OCI-LY3 (cell line): ENCODE results near the gene LGMN.

ENCODE experiments used
- EZH2phosphoT487 ChIP-seq: fragments of 200-600 bp; shearing (Covaris generic); IDR thresholded peaks from 2 replicates; pipeline ENCODE4 v1.6.1; 2018; ENCODE audit warnings: antibody characterized with exemption, mixed run types, low read depth
- TF ChIP-seq, protein P1 (sequence below): fragments of 200-600, 300-600 bp; sonication (generic); IDR thresholded peaks from 2 replicates; pipeline ENCODE4 v1.5.1; 2014; ENCODE audit warnings: antibody characterized with exemption, low read length, low read depth

DNA sequence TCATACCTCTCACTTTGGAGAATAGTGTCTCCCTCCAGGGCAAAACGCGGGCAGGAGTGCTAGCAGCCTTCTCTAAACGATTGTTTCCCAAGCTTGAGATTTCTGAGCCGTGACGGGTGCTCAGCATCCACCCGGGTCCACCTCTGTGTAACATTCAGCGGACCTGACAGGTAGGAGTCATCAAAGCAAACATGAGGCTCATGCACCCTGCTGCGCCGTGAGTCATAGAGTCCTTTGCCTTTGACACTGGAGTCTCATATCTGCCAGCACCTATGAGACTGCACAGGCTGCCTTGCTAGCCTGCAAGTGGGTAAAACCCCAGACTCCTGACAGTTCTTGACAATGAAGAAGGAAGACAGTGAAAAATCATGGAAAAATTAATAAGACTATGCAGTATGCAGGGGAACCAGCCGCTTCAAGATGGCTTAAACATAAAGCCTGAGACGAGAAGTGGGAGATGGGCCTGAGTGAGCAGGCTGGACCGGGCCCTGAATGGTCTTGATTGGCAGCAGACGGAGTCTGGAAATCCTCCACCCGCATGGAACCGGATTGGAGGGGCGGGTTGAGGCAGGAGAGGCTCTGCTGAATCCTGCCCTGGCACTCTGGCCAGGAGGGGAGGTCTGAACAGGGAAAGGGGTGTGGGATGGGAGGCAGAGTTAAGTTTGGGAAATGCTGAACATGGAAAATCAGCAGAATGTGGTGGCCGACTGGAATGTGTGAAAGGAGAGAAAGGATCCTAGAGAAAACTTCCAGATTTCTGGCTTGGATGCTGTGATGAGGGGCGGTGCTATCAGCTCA is 54.2 kb downstream of the LGMN start:
- TF ChIP-seq, protein P1, sequence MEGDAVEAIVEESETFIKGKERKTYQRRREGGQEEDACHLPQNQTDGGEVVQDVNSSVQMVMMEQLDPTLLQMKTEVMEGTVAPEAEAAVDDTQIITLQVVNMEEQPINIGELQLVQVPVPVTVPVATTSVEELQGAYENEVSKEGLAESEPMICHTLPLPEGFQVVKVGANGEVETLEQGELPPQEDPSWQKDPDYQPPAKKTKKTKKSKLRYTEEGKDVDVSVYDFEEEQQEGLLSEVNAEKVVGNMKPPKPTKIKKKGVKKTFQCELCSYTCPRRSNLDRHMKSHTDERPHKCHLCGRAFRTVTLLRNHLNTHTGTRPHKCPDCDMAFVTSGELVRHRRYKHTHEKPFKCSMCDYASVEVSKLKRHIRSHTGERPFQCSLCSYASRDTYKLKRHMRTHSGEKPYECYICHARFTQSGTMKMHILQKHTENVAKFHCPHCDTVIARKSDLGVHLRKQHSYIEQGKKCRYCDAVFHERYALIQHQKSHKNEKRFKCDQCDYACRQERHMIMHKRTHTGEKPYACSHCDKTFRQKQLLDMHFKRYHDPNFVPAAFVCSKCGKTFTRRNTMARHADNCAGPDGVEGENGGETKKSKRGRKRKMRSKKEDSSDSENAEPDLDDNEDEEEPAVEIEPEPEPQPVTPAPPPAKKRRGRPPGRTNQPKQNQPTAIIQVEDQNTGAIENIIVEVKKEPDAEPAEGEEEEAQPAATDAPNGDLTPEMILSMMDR, result no peak
- no peak for TF ChIP-seq EZH2phosphoT487
